ENCODE measurements around the gene SDR39U1.

- TF ChIP-seq, protein P1, sequence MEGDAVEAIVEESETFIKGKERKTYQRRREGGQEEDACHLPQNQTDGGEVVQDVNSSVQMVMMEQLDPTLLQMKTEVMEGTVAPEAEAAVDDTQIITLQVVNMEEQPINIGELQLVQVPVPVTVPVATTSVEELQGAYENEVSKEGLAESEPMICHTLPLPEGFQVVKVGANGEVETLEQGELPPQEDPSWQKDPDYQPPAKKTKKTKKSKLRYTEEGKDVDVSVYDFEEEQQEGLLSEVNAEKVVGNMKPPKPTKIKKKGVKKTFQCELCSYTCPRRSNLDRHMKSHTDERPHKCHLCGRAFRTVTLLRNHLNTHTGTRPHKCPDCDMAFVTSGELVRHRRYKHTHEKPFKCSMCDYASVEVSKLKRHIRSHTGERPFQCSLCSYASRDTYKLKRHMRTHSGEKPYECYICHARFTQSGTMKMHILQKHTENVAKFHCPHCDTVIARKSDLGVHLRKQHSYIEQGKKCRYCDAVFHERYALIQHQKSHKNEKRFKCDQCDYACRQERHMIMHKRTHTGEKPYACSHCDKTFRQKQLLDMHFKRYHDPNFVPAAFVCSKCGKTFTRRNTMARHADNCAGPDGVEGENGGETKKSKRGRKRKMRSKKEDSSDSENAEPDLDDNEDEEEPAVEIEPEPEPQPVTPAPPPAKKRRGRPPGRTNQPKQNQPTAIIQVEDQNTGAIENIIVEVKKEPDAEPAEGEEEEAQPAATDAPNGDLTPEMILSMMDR (IDR thresholded peaks at IDR 0.05; ENCODE audit: poor library complexity), result no peak
- TF ChIP-seq EZH2 (IDR thresholded peaks at IDR 0.05; ENCODE audit: borderline replicate concordance), result no peak
These were observed 583 bp upstream of the SDR39U1 start for GRCh38 chr14:24443053-24443665.

Data from hepatocyte (in vitro differentiated cells).